Activated naive CD4-positive, alpha-beta T cell treated with anti-CD3 and anti-CD28 coated beads, Interleukin-2, amount 10 ng/mL, durations not matched to agents 7 days and 5 days (primary cell): Measurements from ENCODE around the gene EIF2S2.

ENCODE experiments used
- CTCF ChIA-PET: fragments of 350-600 bp; sonication (Branson Sonifier 250); formaldehyde crosslinking; loops from one replicate; lab custom pipeline; 2021; ENCODE audit warnings: antibody characterized with exemption; lab: Charles Lee
- DNase-seq: peaks from one replicate; pipeline ENCODE4 v3.0.0-alpha.2; 2020
- H3K27ac Mint-ChIP-seq: one replicate; pipeline ENCODE4 v1.8.0; 2021; ENCODE audit warnings: mild to moderate bottlenecking, moderate library complexity, mixed read lengths
- H3K27me3 Mint-ChIP-seq: one replicate; pipeline ENCODE4 v1.8.0; 2021; ENCODE audit warnings: mild to moderate bottlenecking, mixed read lengths
- H3K36me3 Mint-ChIP-seq: one replicate; pipeline ENCODE4 v1.8.0; 2021; ENCODE audit warnings: mixed read lengths
- H3K4me1 Mint-ChIP-seq: one replicate; pipeline ENCODE4 v1.8.0; 2021; ENCODE audit warnings: mixed read lengths
- H3K4me3 Mint-ChIP-seq: one replicate; pipeline ENCODE4 v1.8.0; 2021; ENCODE audit warnings: mild to moderate bottlenecking, moderate library complexity, mixed read lengths
- H3K9me3 Mint-ChIP-seq: one replicate; pipeline ENCODE4 v1.8.0; 2021; ENCODE audit warnings: mixed read lengths

Gene EIF2S2

GRCh38 chr20:34058831-34059230, 53.2 kb downstream of the EIF2S2 start:
- Mint-ChIP-seq H3K27ac (no peak overlapping the region), H3K4me3 (no peak overlapping the region)
- CTCF ChIA-PET: no interaction called here

GRCh38 chr20:34055290-34055689, 56.8 kb downstream of the EIF2S2 start:
- DNase-seq: no peak
- Mint-ChIP-seq H3K4me1 (peaks cover 34% of the 10 kb centered on the region), H3K36me3 (peaks cover 5% of the 10 kb centered on the region), H3K27me3 (no peaks in the 10 kb centered on the region), H3K9me3 (no peaks in the 10 kb centered on the region), H3K4me3 (no peak overlapping the region), H3K27ac (no peak overlapping the region)
- CTCF ChIA-PET: no interaction called here

More at GRCh38 chr20:34058831-34059230, 53.2 kb downstream of the EIF2S2 start:
- no peaks in the 10 kb centered on the region for H3K27me3 Mint-ChIP-seq
- no peaks in the 10 kb centered on the region for H3K9me3 Mint-ChIP-seq
- peaks cover 12% of the 10 kb centered on the region for H3K36me3 Mint-ChIP-seq
- no peak for DNase-seq
- H3K4me1 Mint-ChIP-seq: peaks cover 35% of the 10 kb centered on the region

- Mint-ChIP-seq H3K27me3 (no peaks in the 10 kb centered on the region), H3K9me3 (no peaks in the 10 kb centered on the region), H3K36me3 (peaks cover 4% of the 10 kb centered on the region), H3K4me3 (no peak overlapping the region), H3K4me1 (peaks cover 15% of the 10 kb centered on the region), H3K27ac (no peak overlapping the region)
- CTCF ChIA-PET: no interaction called here
- DNase-seq: no peak
Observed at GRCh38 chr20:34052414-34052813, 59.6 kb downstream of the EIF2S2 start.

DNA sequence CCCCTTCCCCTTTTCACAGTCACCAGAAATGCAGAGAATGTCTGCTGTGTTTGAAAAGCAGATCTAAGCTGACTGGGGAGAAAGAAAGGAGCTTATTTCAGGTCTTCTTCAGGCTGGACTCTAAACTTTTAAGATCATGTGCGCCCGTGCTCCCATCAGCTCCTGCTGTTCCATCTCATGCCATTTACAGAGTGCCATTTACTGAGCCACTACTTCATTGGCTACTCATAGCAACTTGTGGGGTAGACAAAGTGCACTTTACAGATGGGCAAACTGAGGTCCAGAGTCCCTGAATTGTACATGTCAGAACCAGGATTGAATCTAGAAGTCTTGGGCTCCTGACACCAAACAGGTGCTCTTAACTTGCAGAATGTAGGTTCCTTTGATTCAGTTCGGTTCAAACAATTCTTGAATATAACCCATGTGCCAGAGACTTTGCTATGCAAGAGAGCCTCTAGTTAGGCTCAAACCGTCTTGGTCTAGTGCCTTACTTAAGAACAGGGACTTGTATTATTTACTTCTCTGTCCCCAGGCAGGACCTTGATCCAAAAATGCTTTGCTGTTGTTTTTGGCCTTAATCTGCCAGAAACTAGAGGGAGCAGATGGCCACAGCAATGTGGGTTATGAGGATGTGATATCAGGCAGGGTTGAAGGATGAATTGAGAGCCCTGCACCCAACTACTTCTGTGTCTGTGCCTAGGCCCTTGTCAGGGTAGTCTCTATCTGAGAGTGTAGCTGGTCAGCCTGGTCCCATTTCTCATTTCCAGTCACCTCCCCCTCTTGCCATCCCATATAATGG, 61.9 kb downstream of the EIF2S2 start:
- no peaks in the 10 kb centered on the region for H3K27me3 Mint-ChIP-seq
- H3K36me3 Mint-ChIP-seq: peaks cover 8% of the 10 kb centered on the region
- H3K4me3 Mint-ChIP-seq: no peak overlapping the region
- H3K9me3 Mint-ChIP-seq: no peaks in the 10 kb centered on the region
- no peak overlapping the region for H3K27ac Mint-ChIP-seq
- DNase-seq: no peak
- CTCF ChIA-PET: no interaction called here
- H3K4me1 Mint-ChIP-seq: peaks cover 13% of the 10 kb centered on the region

GRCh38 chr20:34049389-34049788, 62.7 kb downstream of the EIF2S2 start:
- Mint-ChIP-seq H3K4me3 (no peak overlapping the region), H3K36me3 (peaks cover 6% of the 10 kb centered on the region), H3K27me3 (no peaks in the 10 kb centered on the region), H3K4me1 (peaks cover 7% of the 10 kb centered on the region), H3K27ac (no peak overlapping the region), H3K9me3 (no peaks in the 10 kb centered on the region)
- CTCF ChIA-PET: no interaction called here
- no peak for DNase-seq

DNA sequence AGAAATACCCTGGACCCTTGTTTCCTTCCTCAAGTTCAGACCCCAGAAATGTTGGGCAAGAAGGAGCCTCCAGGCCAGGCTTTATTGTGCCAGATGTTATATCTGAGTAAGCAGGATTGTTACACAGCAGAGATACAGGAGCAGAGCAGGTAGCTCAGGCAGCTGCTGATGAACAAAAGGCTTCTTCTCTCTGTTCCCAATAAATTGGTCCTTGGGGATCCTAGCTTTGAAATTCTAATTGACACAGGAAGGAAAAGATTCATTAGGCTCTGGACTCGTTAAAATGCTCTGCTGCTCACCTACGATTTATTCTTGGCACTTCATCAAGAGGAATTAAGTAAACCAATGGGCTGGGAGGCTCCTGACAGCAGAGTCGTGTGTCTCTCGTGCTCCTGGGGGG, 64.1 kb downstream of the EIF2S2 start:
- Mint-ChIP-seq H3K4me3 (no peak overlapping the region), H3K4me1 (peaks cover 2% of the 10 kb centered on the region), H3K36me3 (peaks cover 13% of the 10 kb centered on the region), H3K27ac (no peak overlapping the region), H3K27me3 (no peaks in the 10 kb centered on the region), H3K9me3 (no peaks in the 10 kb centered on the region)
- no peak for DNase-seq
- CTCF ChIA-PET: interaction anchor here (0.8 kb wide), 1 partner anchor 64 kb away, joined by 3 read pairs; the partner anchor contains the start of gene EIF2S2

DNA sequence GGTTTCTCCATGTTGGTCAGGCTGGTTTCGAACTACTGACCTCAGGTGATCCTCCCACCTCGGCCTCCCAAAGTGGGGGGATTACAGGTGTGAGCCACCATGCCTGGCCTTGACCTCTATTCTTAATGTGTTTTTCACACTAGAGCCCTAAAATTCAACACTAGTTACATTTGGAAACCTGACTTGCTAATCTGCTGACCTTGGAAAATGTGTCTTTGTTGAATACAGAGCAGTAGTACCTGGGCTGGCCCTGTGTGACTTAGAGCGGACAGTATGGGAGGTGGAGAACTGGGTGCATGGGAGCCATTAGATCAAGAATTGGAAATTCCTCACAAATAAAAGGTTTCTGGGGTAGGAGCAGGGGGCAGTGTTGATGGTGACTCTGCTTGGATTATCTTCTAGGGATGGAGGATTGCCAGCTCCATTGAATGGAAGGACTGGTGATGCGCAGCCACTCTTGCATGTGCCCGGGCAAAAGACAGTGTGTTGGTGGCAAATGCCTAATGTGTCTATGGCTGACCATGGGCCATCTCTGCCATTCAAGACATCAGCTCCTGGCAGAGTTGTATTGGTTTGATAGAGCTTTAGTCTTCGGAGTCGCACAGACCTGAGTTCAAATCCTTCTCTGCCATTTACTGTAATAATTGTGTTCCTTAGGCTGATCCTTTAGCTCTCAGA, 64.9 kb downstream of the EIF2S2 start:
- Mint-ChIP-seq H3K27me3 (no peaks in the 10 kb centered on the region), H3K4me3 (no peak overlapping the region), H3K27ac (no peak overlapping the region), H3K9me3 (no peaks in the 10 kb centered on the region), H3K4me1 (peaks cover 5% of the 10 kb centered on the region), H3K36me3 (peaks cover 16% of the 10 kb centered on the region)
- CTCF ChIA-PET: interaction anchor here (0.8 kb wide), 1 partner anchor 65 kb away, joined by 3 read pairs; the partner anchor contains the start of gene EIF2S2
- no peak for DNase-seq

- no peak overlapping the region for H3K27ac Mint-ChIP-seq
- no peak for DNase-seq
- peaks cover 10% of the 10 kb centered on the region for H3K4me1 Mint-ChIP-seq
- H3K4me3 Mint-ChIP-seq: no peak overlapping the region
- no peaks in the 10 kb centered on the region for H3K27me3 Mint-ChIP-seq
- H3K36me3 Mint-ChIP-seq: peaks cover 20% of the 10 kb centered on the region
- CTCF ChIA-PET: no interaction called here
- H3K9me3 Mint-ChIP-seq: no peaks in the 10 kb centered on the region
Observed at GRCh38 chr20:34045930-34046725, 65.9 kb downstream of the EIF2S2 start.

- Mint-ChIP-seq H3K4me1 (peaks cover 13% of the 10 kb centered on the region), H3K27ac (no peak overlapping the region), H3K36me3 (peaks cover 20% of the 10 kb centered on the region), H3K27me3 (no peaks in the 10 kb centered on the region), H3K9me3 (no peaks in the 10 kb centered on the region), H3K4me3 (no peak overlapping the region)
- DNase-seq: no peak
- CTCF ChIA-PET: interaction anchor here (0.8 to 1.2 kb wide), 2 partner anchors 10 to 24 kb away, joined by 3 to 5 read pairs; no protein-coding TSS in a partner anchor
Observed at GRCh38 chr20:34045294-34045693, 66.7 kb downstream of the EIF2S2 start.

GRCh38 chr20:34043025-34043424, 69.0 kb downstream of the EIF2S2 start:
- no peak overlapping the region for H3K27ac Mint-ChIP-seq
- H3K27me3 Mint-ChIP-seq: no peaks in the 10 kb centered on the region
- no peak overlapping the region for H3K4me3 Mint-ChIP-seq
- peaks cover 21% of the 10 kb centered on the region for H3K36me3 Mint-ChIP-seq
- H3K4me1 Mint-ChIP-seq: peaks cover 13% of the 10 kb centered on the region
- CTCF ChIA-PET: interaction anchor here (0.9 kb wide), 1 partner anchor 15 kb away, joined by 3 read pairs; no protein-coding TSS in a partner anchor
- no peak for DNase-seq
- H3K9me3 Mint-ChIP-seq: no peaks in the 10 kb centered on the region

GRCh38 chr20:34042262-34042661, 69.8 kb downstream of the EIF2S2 start:
- H3K27me3 Mint-ChIP-seq: no peaks in the 10 kb centered on the region
- H3K27ac Mint-ChIP-seq: no peak overlapping the region
- H3K9me3 Mint-ChIP-seq: no peaks in the 10 kb centered on the region
- peaks cover 19% of the 10 kb centered on the region for H3K4me1 Mint-ChIP-seq
- peaks cover 23% of the 10 kb centered on the region for H3K36me3 Mint-ChIP-seq
- no peak overlapping the region for H3K4me3 Mint-ChIP-seq
- no peak for DNase-seq
- CTCF ChIA-PET: interaction anchor here (0.8 to 0.9 kb wide), 2 partner anchors 15 to 27 kb away, joined by 3 read pairs; no protein-coding TSS in a partner anchor

- no peaks in the 10 kb centered on the region for H3K27me3 Mint-ChIP-seq
- no peak overlapping the region for H3K27ac Mint-ChIP-seq
- DNase-seq: no peak
- H3K36me3 Mint-ChIP-seq: peaks cover 21% of the 10 kb centered on the region
- CTCF ChIA-PET: no interaction called here
- peaks cover 28% of the 10 kb centered on the region for H3K4me1 Mint-ChIP-seq
- H3K4me3 Mint-ChIP-seq: no peak overlapping the region
- no peaks in the 10 kb centered on the region for H3K9me3 Mint-ChIP-seq
Observed at GRCh38 chr20:34041226-34041625, 70.8 kb downstream of the EIF2S2 start.

DNA sequence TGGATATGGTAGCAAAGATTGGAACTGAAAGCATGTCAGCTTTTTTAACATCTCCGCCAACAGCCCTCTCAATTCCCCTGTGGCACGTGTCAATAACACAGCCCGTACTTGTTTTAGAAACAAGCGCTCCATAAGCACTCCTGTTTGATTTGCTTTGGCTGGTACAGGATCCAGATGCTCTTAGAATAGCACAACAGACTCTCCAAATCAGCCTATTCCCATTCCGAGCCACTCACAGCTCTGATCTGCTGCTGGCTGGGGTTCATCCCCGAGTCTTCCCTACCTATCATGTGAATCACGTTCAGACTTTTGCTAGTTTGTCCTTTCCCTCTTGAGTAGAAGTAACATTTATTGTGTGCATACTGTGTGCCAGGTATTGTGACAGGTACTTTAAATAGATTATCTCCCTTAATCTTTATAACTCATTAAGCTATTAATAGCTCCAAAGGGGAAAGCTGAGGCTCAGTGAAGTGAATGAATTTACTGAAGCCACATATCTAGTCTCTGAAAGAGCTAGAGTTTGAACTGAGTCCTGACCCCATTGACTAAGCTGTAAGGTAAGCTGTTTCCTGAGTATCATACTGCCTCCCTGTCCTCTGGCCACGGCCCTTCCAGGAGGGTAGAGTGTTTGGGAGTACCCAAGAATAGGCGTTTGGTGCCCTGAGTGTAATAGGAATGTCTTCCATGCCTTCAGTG, 71.6 kb downstream of the EIF2S2 start:
- Mint-ChIP-seq H3K27ac (no peak overlapping the region), H3K9me3 (no peaks in the 10 kb centered on the region), H3K27me3 (no peaks in the 10 kb centered on the region), H3K4me3 (no peak overlapping the region), H3K4me1 (peaks cover 36% of the 10 kb centered on the region), H3K36me3 (peaks cover 26% of the 10 kb centered on the region)
- CTCF ChIA-PET: no interaction called here
- DNase-seq: no peak
